ENCODE data around the gene EFS.

EFS gene

GRCh38 chr14:23306412-23307145 lies 58.4 kb downstream of the EFS start, which contains the start of gene BCL2L2:
BCL2L2 (plus strand) TSS chr14:23306833; CDS start chr14:23307768, 935 bp downstream.
- DNase-seq (ENCODE audit: low read depth in 1 of 2, low spot score in 1 of 2) = no peak

Measured in stimulated activated CD4-positive, alpha-beta T cell treated with anti-CD3 and anti-CD28 coated beads, Interleukin-15, amount 100 ng/mL, for 1 hour (primary cell).